Activated CD8-positive, alpha-beta memory T cell treated with anti-CD3 and anti-CD28 coated beads, Interleukin-2, amount 50 U/mL, for 24 hours (primary cell): Measurements from ENCODE around the gene FAT2.

ENCODE experiments used
- DNase-seq: peaks from one replicate; pipeline ENCODE4 v3.0.0-alpha.2; 2020; ENCODE audit errors: extremely low read depth

FAT2 gene

GRCh38 chr5:151591144-151591819, at the start of gene FAT2:
Gene FAT2, minus strand, starts transcription at chr5:151591331. Its CDS starts 22,400 bp downstream, at chr5:151568931.
- no peak for DNase-seq

GRCh38 chr5:151638619-151639018, 47.5 kb upstream of the FAT2 start:
- DNase-seq: no peak

- DNase-seq: no peak
Observed at GRCh38 chr5:151637676-151638075, 46.5 kb upstream of the FAT2 start.

GRCh38 chr5:151633892-151634291, 42.8 kb upstream of the FAT2 start:
- no peak for DNase-seq

GRCh38 chr5:151632941-151633340, 41.8 kb upstream of the FAT2 start:
- DNase-seq: no peak

GRCh38 chr5:151632524-151632923, 41.4 kb upstream of the FAT2 start:
- DNase-seq: no peak

GRCh38 chr5:151631941-151632340, 40.8 kb upstream of the FAT2 start:
- no peak for DNase-seq

GRCh38 chr5:151630088-151630487, 39.0 kb upstream of the FAT2 start:
- no peak for DNase-seq

GRCh38 chr5:151628112-151628823, 37.1 kb upstream of the FAT2 start:
- DNase-seq: no peak

- no peak for DNase-seq
Observed at GRCh38 chr5:151627650-151628049, 36.5 kb upstream of the FAT2 start.

- no peak for DNase-seq
Observed at GRCh38 chr5:151625285-151625684, 34.2 kb upstream of the FAT2 start.

GRCh38 chr5:151624476-151624875, 33.3 kb upstream of the FAT2 start:
- DNase-seq: no peak

GRCh38 chr5:151622367-151623088, 31.4 kb upstream of the FAT2 start:
- no peak for DNase-seq

GRCh38 chr5:151620461-151620840, 29.3 kb upstream of the FAT2 start:
- no peak for DNase-seq

- DNase-seq: no peak
Observed at GRCh38 chr5:151619812-151620460, 28.8 kb upstream of the FAT2 start.

GRCh38 chr5:151618907-151619306, 27.8 kb upstream of the FAT2 start:
- DNase-seq: no peak

GRCh38 chr5:151617841-151618710, 26.9 kb upstream of the FAT2 start:
- DNase-seq: no peak

- no peak for DNase-seq
Observed at GRCh38 chr5:151617383-151617840, 26.3 kb upstream of the FAT2 start.

- DNase-seq: no peak
Observed at GRCh38 chr5:151615431-151615830, 24.3 kb upstream of the FAT2 start.

GRCh38 chr5:151614565-151614964, 23.4 kb upstream of the FAT2 start:
- DNase-seq: no peak
